Left lung (tissue), 10 donors: Measurements from ENCODE around the gene IWS1. TPM values are rescaled to one million over a fixed set of nuclear protein-coding genes. Genes with fewer than 3 reads are reported as not detected.
"Not testable (repeated sequence)": the region's sequence is repeated elsewhere in the genome, so short reads cannot be mapped to it uniquely, and the experiment has no call there.

Experiments used
- ATAC-seq: fragments of 200-7000 bp; cut with Tn5 transposase; one replicate; pipeline ENCODE4 v1.9.1; 2020; ENCODE audit warnings: moderate library complexity
- DNase-seq, 4 donors: peaks; one replicate each; pipeline ENCODE4 v3.0.0-alpha.2; 2013 to 2020
- H3K27ac ChIP-seq, 2 donors: fragments of 200-600 bp; sonication (generic) in 1 of 2; one replicate each; pipeline versions ENCODE4 v1.5.0 to v1.8.0; 2020 to 2021
- H3K27me3 ChIP-seq, 2 donors: fragments of 200-600 bp; sonication (generic) in 1 of 2; one replicate each; pipeline versions ENCODE4 v1.5.0 to v1.8.0; 2020 to 2021
- H3K36me3 ChIP-seq, 2 donors: fragments of 200-600 bp; sonication (generic) in 1 of 2; one replicate each; pipeline versions ENCODE4 v1.5.0 to v1.8.0; 2020 to 2021
- H3K4me1 ChIP-seq, 2 donors: fragments of 200-600 bp; one replicate each; pipeline ENCODE4 v1.8.0; 2021
- H3K4me3 ChIP-seq, 2 donors: fragments of 200-600 bp; sonication (generic) in 1 of 2; one replicate each; pipeline versions ENCODE4 v1.5.0 to v1.8.0; 2020 to 2021; ENCODE audit warnings: mild to moderate bottlenecking in 1 of 2
- H3K9me3 ChIP-seq, 2 donors: fragments of 200-600 bp; sonication (generic) in 1 of 2; one replicate each; pipeline versions ENCODE4 v1.5.0 to v1.8.0; 2020 to 2021
- intact Hi-C, 2 donors: fragments of 100-400 bp; cut with DNase I; formaldehyde crosslinking; loops; one replicate each; pipeline versions ENCODE4 v1.11.2 to v1.14.2; 2022
- polyA plus RNA-seq, 6 donors: library from polyadenylated mRNA; unstranded; fragments of 120-200 nt; gene quantifications; one replicate each; pipeline ENCODE4 v1.2.1, GENCODE V29; 2013; ENCODE audit not compliant: insufficient read length in 6 of 6
- total RNA-seq, 2 donors: library from RNA; stranded (reverse); fragmentation: NEBNext Ultra II Directional; extraction: Animal tissue kit (Norgen Biotek cat#: 25700); gene quantifications; one replicate each; pipeline ENCODE4 v1.2.1, GENCODE V29; 2021
- TF ChIP-seq, protein P1 (sequence below), 2 donors: fragments of 200-600 bp; sonication (generic) in 1 of 2; IDR thresholded peaks; one replicate each; pipeline versions ENCODE4 v1.5.0 to v1.8.0; 2021; ENCODE audit warnings: antibody characterized with exemption in 2 of 2
- donor health status: DM: no; HTN: yes; CAD: no.
- donor health status: DM: no; HTN: no; CAD: no.

The IWS1 gene
- total and polyA plus RNA-seq, 8 donors = 37.2 to 72.9 (median 67.5) TPM

DNA sequence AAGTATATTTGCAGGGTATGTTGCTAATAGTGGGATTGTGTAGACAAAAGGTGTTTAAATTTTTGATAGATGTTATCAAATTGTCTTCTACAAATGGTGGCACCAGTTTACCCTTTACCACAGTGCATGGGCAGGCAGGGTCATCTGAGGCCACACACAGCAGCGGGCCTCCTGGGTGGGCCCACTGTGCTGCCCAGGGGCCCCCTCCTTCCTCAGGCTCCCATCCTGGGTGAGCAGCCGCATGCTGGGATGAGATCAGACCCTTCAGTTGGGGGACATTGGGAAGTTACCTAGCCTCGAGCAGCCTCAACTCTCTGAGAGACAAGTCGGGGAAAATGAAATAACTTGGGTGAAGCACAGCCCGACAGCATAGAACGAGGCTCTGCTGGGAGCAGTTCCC is 18.9 kb upstream of the IWS1 start:
- Histone ChIP-seq H3K36me3 (no peaks in the 10 kb centered on the region), H3K27me3 (no peaks in the 10 kb centered on the region), H3K9me3 (no peaks in the 10 kb centered on the region), H3K27ac (no peak overlapping the region), H3K4me1 (no peaks in the 10 kb centered on the region), H3K4me3 (no peak overlapping the region)
- DNase-seq = no peak
- no peak for ATAC-seq
- intact Hi-C loops = no loop called here
- TF ChIP-seq, protein P1, sequence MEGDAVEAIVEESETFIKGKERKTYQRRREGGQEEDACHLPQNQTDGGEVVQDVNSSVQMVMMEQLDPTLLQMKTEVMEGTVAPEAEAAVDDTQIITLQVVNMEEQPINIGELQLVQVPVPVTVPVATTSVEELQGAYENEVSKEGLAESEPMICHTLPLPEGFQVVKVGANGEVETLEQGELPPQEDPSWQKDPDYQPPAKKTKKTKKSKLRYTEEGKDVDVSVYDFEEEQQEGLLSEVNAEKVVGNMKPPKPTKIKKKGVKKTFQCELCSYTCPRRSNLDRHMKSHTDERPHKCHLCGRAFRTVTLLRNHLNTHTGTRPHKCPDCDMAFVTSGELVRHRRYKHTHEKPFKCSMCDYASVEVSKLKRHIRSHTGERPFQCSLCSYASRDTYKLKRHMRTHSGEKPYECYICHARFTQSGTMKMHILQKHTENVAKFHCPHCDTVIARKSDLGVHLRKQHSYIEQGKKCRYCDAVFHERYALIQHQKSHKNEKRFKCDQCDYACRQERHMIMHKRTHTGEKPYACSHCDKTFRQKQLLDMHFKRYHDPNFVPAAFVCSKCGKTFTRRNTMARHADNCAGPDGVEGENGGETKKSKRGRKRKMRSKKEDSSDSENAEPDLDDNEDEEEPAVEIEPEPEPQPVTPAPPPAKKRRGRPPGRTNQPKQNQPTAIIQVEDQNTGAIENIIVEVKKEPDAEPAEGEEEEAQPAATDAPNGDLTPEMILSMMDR (IDR thresholded peaks at IDR 0.05) = no peak

- H3K9me3 ChIP-seq, H3K4me3 ChIP-seq, H3K27ac ChIP-seq, H3K4me1 ChIP-seq, intact Hi-C loops, H3K27me3 ChIP-seq, H3K36me3 ChIP-seq, ATAC-seq: not testable (repeated sequence)
- DNase-seq = peak in 1 of 4 donors; percentile 4
These were observed 16.8 kb upstream of the IWS1 start for GRCh38 chr2:127543013-127543501.

DNA sequence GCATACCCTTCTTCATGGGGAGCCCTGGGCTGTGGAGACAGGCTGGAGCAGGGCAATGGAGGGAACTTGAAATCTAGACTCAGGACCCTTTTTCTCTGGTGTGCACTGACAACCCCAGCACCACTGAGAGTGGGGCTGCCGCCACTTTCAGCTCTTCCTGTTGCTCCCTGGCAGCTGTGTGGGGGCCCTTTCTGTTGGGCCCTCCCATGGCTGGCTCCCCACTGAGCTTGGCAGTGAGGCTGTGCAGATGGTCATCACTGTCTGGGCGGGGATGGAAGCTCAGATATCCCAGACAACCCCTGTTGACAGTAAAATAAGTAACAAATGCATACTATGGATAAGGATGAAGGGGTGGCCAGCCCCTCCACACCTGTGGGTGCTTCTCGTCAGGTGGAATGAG is 15.9 kb upstream of the IWS1 start:
- Histone ChIP-seq H3K36me3 (no peaks in the 10 kb centered on the region), H3K27ac (no peak overlapping the region), H3K9me3 (no peaks in the 10 kb centered on the region), H3K4me1 (no peaks in the 10 kb centered on the region), H3K4me3 (no peak overlapping the region), H3K27me3 (no peaks in the 10 kb centered on the region)
- TF ChIP-seq, protein P1 (IDR thresholded peaks at IDR 0.05) = no peak
- intact Hi-C loops = no loop called here
- DNase-seq (no peak), ATAC-seq (no peak)

- DNase-seq (peak in 1 of 4 donors; percentile 19), ATAC-seq (no peak)
- Histone ChIP-seq H3K27ac (no peak overlapping the region), H3K4me3 (no peak overlapping the region), H3K36me3 (no peaks in the 10 kb centered on the region), H3K27me3 (no peaks in the 10 kb centered on the region), H3K4me1 (no peaks in the 10 kb centered on the region), H3K9me3 (no peaks in the 10 kb centered on the region)
- TF ChIP-seq, protein P1 (IDR thresholded peaks at IDR 0.05) = no peak
- intact Hi-C loops = no loop called here
These were observed 15.5 kb upstream of the IWS1 start for GRCh38 chr2:127541809-127542208.

DNA sequence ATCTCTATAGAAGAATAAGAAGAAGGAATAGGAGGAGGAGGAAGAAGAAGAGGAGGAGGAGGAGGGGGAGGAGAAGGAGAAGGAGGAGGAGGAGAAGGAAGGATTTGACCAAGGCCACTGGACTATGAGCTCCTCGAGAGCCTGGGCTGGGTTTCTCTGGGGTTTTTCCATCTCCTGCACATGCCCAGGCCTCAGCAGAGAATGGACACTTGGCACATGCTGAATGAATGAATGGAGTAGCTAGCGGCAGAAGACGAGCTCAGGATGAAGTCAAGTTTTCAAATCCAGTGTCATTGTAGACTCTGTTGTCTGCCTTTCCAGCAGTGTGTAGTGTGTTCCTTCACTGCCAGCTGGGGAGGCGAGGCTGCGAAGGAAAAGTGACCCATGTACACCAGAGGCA is 11.4 kb upstream of the IWS1 start:
- Histone ChIP-seq H3K9me3 (no peaks in the 10 kb centered on the region), H3K27ac (no peak overlapping the region), H3K4me3 (no peak overlapping the region), H3K36me3 (no peaks in the 10 kb centered on the region), H3K4me1 (no peaks in the 10 kb centered on the region), H3K27me3 (peaks cover 0 to 10% of the 10 kb centered on the region in 2 donors)
- TF ChIP-seq, protein P1 (IDR thresholded peaks at IDR 0.05) = no peak
- DNase-seq (no peak), ATAC-seq (no peak)
- intact Hi-C loops = no loop called here
